ENCODE results near the gene TIMMDC1.

TIMMDC1 gene

GRCh38 chr3:119498186-119499011, at the start of gene TIMMDC1:
Gene TIMMDC1, plus strand, starts transcription at chr3:119498547. Its CDS starts 187 bp downstream, at chr3:119498734.
- peak; percentile 87 for DNase-seq

- DNase-seq = no peak
Measured at GRCh38 chr3:119453822-119454221, 44.5 kb upstream of the TIMMDC1 start.

DNA sequence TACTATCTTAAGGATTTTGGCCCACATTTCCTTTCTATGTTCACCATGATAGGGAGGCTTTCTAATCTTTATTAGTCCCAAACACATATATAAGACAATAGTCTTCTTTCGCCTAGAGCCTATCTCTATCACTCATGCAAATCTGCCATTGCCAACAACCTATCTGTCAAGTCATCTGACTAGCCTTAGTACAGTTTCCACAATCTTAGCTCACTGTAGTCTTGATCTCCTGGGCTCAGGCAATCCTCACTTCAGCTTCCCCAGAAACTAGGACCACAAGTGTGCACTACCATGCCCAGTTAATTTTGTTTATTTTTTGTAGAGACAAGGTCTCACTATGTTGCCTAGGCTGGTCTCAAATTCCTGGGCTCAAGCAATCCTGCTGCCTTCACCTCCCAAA, 41.9 kb upstream of the TIMMDC1 start:
- no peak for DNase-seq

DNA sequence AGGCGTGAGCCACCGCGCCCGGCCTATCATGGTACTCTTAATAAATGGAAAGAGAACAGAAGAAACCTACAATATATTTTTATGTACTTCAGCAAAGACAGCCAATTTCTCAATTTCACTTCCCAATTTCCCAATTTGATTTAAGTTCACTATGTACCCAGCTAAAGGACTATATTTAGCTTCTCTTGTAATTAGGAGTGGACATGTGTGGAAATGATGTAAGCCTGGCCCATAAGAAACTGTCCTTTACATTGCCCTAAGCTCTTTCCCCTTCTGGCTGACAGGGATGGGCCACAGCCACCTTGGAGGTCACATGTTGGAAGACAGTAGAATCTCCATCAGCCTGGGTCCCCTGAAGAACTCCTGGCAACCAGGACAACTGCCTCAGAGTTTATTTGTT, 41.1 kb upstream of the TIMMDC1 start:
- DNase-seq = no peak

- peak; percentile 93 for DNase-seq
Measured at GRCh38 chr3:119463171-119464169, 34.9 kb upstream of the TIMMDC1 start, which contains the start of gene TMEM39A. Gene TMEM39A, minus strand, starts transcription at chr3:119463615. Its CDS starts 1,541 bp downstream, at chr3:119462074.

DNA sequence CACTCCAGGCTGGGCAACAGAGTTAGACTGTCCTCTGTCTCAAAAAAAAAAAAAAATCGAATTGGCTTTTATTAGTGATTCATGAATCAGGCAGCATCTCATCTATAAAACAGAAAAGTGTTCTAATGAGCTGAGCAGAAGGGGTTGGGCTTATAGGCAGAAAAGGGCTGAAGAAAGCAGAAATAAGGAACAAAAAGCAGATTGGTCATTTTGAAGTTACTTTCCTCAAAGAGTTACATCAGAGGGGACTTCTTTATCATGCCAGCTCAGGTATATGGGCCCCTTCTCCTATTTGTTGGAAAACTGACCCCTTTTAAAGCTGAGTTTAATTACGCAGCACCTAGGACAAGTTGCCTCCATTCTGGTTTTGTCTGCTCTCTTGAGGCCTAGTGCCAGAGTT, 30.3 kb upstream of the TIMMDC1 start:
- DNase-seq = no peak

DNA sequence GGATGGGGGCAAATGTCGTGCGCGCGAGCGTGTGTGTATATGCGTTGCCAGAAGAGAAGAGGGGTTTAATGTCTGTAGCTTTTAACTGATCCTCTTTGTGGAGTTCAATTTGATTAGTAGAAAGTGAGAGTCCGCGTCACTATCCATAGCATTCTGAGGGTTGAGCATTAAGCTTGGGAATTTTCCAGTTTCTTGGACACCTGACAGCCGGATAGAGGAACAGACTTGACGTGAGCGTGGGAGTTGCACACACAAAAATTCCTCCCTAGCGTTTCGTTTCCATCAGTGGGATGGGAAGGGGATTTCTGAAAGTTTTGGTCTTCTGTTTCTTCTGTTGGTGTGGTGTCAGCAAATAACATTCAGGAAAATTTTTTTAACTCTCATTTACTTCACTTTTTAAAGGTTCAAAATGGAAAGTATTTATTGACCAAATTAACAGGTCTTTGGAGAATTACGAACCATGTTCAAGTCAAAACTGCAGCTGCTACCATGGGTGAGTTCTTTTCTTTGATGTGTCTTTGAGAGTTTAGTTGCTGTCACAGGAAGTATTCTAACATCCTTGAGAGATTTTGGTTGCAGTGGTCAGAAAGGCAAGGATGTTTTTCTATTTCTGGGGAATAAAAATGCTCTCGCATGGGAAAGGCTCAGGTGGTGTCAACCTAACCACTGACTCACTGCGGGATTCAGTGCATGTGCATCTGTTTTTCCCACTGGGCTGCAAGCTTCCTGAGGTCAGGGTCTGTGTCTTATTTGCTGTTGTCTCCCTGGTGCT, 28.7 kb upstream of the TIMMDC1 start:
- no peak for DNase-seq

DNA sequence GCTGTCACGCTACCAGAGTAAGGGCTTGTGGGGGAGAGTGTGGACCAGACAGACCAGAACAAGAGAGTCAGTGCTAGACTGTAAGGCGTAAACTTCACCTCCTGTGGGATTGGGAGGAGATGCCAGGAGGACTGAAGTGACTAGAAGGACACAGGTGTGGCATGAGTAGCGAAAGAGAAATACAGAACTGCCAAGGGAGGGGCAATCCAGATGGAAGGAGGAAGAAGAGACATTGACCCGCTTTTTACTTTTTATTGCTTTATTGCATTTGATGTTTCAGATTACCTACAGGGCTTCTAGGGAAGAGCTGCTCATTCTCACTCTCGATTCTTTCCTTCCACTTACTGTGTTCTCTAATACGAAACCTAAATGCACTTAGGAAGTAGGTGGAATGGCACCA, 27.5 kb upstream of the TIMMDC1 start:
- DNase-seq = no peak

DNA sequence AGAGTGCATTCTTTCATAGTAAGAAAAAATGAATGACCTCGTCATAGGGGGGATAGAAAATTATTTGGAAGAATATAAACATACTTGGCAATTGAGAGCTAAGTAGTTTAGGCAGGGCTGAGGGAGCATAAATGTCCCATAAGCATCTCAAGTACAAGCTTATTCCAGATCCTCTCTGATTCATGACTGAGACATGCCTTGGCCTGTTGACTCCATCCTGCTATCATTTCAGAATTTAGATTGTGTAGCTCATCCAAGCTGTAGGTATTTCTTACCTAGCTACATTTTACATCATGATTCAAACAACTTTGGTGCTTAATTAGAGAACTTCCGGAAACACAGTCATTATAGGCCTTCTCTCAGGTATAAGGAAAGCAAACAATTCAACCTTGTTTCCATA, 17.3 kb upstream of the TIMMDC1 start:
- no peak for DNase-seq

GRCh38 chr3:119483101-119483500, 15.2 kb upstream of the TIMMDC1 start:
- DNase-seq = no peak

DNA sequence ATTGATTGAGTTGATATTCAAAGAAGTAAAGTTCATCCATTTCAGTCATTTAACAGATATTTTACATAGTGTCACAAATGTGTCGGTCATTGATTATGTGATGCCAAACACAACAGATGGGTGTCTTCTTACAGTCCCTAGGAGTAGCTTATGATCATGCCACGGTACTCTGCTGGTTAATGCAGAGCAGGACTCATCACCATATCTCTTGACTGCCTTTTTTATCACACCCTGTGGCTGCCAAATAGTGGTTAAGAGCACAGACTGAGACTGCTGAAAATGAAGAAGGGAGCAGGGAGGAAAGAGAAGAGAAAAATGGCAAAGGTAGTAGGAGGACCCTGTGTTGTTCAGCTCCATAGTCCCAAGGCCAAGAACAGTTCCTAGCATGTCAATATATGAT, 12.8 kb upstream of the TIMMDC1 start:
- DNase-seq = no peak

DNA sequence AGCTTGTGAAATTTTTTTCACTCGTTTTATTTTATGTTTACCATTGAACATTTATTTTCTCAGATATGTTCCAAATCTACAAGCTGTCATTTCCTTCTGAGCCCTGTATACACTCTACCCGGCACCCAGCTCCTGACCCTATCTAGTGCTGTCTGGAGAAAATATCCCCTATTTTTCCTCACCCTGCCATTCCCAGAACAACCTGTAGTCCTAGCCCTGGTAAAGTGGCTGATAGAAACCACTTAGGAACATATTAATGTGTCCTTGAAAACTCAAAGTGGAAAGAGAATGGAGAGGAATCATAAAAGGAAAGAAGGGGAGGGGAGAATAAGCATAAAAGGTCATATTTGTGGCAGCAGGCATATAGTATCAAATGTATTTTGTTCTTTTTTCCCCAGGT, 8.2 kb upstream of the TIMMDC1 start:
- no peak for DNase-seq

DNA sequence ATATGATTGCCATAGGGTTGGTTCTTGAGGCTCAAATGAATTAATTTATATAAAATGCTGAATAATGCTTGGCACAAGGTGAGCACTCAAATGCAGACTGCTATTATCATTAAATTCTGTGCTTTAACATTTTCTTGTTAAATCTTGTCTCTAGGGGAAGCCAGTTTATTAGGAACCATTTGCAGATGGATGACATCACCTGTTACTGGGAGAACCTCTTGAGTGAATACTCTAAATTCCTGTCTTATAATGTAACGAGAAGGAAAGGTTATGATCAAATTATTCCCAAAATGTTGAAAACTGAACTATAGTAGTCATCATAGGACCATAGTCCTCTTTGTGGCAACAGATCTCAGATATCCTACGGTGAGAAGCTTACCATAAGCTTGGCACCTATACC, 6.2 kb upstream of the TIMMDC1 start:
- DNase-seq = no peak

GRCh38 chr3:119492810-119493209, 5.5 kb upstream of the TIMMDC1 start:
- DNase-seq = no peak

DNA sequence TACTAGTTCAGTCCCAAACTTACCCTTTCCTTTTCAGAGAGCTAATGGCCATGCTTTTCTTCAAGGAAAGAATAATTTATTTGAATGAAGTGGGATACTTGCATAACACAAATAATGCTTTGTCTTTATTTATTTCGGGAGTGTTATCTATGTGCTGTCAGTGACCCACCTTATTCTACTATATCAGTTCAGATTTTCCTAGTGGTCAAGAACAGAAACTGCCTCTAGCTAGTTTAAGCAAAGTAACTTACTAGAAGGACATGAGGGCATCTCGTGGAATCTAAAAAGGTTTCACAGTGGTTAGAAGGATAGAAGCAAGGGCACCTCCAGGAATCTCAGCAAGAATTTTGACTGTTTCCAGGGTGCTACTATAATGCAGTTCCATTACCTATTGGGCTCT, 3.8 kb upstream of the TIMMDC1 start:
- DNase-seq = no peak

- DNase-seq = no peak
Measured at GRCh38 chr3:119497820-119498185, 544 bp upstream of the TIMMDC1 start.

GRCh38 chr3:119500265-119500664, 1.9 kb downstream of the TIMMDC1 start:
- DNase-seq = no peak

DNA sequence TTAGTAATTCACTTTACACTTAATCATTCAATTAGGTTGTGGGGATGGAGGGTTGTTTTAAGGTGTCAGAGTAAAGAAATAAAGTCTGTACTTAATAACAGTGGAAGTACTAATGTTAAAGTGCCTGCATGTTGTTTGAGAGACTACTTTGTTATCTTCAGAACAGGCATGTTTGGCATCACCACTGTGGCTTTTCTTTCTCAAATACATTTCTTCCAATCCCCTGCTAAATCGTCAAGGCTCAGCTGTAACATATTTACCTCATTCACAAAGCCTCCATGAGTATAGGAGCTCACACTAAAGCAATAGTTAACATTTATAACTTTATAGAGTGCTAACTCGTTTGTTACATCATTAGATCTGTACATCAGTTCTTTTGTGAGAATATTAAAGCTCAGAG, 2.6 kb downstream of the TIMMDC1 start:
- no peak for DNase-seq

DNA sequence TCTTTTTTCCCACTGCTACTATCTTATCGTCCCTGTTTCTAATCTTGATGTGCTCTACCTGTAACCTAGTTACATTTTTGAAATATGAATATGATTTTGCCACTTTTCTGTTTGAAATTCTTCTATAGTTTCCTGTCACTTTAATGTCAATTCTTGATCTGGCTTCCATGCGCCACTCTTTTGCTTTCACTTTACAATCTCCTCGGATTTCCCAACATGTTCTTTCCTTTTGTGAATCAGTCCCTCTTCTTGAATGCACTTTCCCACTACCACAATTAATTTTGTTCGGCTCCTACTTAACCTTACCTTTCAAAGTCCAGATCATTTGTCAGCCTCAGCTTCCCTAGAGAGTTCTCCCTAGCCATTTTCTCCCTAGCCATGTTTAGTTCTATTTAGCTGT, 8.3 kb downstream of the TIMMDC1 start:
- no peak for DNase-seq

GRCh38 chr3:119507404-119507803, 9.1 kb downstream of the TIMMDC1 start:
- DNase-seq = no peak

GRCh38 chr3:119508172-119508845, 10.0 kb downstream of the TIMMDC1 start:
- DNase-seq = no peak

DNA sequence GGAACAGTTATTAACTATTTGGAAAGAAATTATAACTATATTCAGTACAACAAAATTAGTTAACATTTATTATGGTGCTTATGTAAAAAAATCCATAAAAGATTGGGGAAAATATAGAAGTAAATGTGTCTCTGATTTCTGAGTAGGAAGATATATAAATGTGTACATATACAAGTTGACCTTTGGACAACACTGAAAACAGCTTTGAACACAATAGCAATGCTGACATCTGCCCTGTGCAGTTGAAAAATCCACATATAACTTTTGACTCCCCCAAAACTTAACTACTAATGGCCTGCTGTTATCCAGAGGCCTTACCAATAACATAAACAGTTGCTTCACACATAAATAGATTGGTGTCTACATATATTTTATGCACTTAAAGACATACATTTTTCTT, 12.3 kb downstream of the TIMMDC1 start:
- DNase-seq = no peak
